NCI-H1105 (cell line): ENCODE results near the gene CRYAB.
"Not testable (repeated sequence)": the region's sequence is repeated elsewhere in the genome, so short reads cannot be mapped to it uniquely, and the experiment has no call there.

Source experiments
- DNase-seq: peaks from one replicate; lab custom pipeline; 2025; lab: John Stamatoyannopoulos, UW

CRYAB gene

GRCh38 chr11:111908639-111909305 lies 2.8 kb downstream of the CRYAB start:
- DNase-seq: no peak

DNA sequence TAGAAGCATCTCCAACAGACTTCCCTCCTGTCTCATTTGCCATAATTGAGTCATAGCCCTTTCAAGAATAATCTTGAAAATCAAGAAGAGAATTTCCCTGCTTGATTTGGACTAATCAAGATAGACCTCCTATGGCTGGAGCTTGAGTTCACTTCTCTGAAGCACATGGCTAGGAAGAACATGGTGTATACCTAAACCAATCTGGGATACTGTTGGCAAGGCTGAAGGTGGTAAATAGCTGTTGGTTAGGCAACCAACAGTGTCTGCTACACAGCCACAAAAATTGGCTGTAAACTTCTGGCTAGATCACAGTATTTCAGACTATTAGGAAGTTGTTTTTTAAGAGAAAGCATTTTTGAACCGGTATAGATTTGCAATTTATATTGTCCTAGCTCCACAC lies 4.9 kb downstream of the CRYAB start:
- DNase-seq: no peak

DNA sequence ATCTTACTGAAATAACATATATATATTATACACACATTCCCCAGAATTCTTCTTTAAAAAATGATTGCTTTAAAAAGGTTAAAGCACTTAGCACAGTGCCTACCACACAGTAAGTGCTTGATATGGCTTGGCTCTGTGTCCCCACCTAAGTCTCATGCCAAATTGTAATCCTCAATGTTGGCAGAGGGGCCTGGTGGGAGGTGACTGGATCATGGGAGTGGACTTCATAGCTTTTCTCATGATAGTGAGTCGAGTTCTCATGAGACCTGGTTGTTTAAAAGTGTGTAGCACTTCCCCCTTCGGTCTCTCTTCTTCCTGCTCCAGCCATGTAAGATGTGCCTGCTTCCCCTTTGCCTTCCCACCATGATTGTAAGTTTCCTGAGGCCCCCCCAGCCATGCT lies 6.2 kb downstream of the CRYAB start:
- DNase-seq: no peak

- DNase-seq: no peak
Observed at GRCh38 chr11:111886844-111887243, 24.7 kb downstream of the CRYAB start.

DNA sequence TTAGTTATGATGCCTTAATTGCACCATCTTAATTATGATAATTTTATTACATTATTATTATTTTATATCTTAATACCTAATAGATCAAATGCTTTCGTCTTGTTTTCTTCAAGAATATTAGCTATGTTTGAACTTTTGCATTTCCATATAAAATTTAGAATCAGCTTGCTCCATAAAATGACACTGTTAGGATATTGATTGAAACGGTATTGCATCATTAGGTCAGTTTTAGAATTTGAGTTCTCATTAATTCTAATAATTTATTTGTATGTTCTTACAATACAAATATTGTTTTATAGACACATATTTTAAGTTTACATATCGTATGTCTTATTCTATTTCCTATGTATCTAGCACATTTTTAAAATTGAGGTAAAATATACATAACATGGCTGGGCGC lies 25.5 kb downstream of the CRYAB start:
- no peak for DNase-seq

- DNase-seq: not testable (repeated sequence)
Observed at GRCh38 chr11:111885053-111885452, 26.5 kb downstream of the CRYAB start.

GRCh38 chr11:111882202-111882601 lies 29.4 kb downstream of the CRYAB start:
- no peak for DNase-seq

GRCh38 chr11:111879637-111879960 lies 32.0 kb downstream of the CRYAB start:
- no peak for DNase-seq

GRCh38 chr11:111878849-111879636 lies 32.5 kb downstream of the CRYAB start, which contains the start of the genes CFAP68 and FDXACB1:
Gene CFAP68, plus strand, starts transcription at chr11:111879541. Its CDS starts 20 bp downstream, at chr11:111879561.
Gene FDXACB1, minus strand, starts transcription at chr11:111879165. Its CDS starts 33 bp downstream, at chr11:111879132.
- DNase-seq: peak; percentile 99

DNA sequence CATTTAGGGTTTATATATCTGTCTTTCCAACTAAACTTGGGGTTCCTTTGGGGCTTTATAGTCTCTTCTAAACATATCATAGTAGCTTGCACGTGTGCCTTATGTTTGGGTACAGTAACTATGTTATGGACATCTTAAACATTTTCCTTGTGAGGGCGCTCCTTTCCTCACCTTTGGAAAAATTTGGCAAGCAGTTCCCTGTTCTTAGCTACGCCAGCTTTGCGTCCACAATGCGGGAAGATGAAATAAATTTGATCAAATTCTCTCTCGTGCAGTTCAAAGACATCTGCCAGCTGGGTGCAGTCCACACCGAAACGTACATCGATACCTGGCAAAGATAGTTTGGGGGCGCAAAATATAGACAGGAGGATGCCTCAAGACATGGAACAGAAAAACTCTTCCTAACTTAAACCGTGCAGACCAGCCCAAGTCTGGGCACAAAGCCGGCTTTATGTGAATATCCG lies 33.2 kb downstream of the CRYAB start:
- peak; percentile 37 for DNase-seq

GRCh38 chr11:111871693-111872161 lies 39.8 kb downstream of the CRYAB start:
- no peak for DNase-seq

GRCh38 chr11:111870886-111871692 lies 40.5 kb downstream of the CRYAB start, which contains the start of gene ALG9:
Gene ALG9, minus strand, starts transcription at chr11:111871581. Its CDS starts 99 bp downstream, at chr11:111871482.
- DNase-seq: peak; percentile 73

- no peak for DNase-seq
Observed at GRCh38 chr11:111870522-111870885, 41.1 kb downstream of the CRYAB start.

GRCh38 chr11:111870113-111870512 lies 41.5 kb downstream of the CRYAB start:
- peak; percentile 1 for DNase-seq

DNA sequence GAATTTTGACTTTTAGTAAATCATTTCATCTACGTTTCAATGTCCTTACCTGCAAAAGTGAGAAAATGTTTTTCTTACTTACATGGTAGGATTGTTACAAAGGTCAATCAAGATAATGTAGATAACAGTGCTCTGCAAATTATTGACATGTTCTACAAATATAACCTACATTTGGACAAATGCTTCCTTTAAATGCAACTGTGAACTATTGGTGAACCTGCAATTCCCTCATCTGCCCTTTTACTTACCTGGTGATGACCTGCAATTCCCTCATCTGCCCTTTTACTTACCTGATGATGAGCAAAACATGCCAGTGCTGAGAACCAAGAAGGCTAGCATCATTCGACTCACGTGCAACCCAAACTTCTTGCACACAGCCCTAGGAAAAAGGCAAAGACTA lies 51.3 kb downstream of the CRYAB start:
- DNase-seq: no peak
